ENCODE measurements around the gene OR6Q1. TPM values are rescaled to one million over a fixed set of nuclear protein-coding genes. Genes with fewer than 3 reads are reported as not detected.

OR6Q1 gene, protein sequence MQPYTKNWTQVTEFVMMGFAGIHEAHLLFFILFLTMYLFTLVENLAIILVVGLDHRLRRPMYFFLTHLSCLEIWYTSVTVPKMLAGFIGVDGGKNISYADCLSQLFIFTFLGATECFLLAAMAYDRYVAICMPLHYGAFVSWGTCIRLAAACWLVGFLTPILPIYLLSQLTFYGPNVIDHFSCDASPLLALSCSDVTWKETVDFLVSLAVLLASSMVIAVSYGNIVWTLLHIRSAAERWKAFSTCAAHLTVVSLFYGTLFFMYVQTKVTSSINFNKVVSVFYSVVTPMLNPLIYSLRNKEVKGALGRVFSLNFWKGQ
- not detected for total RNA-seq (2021; ENCODE audit: unreplicated experiment)
- not detected for polyA plus RNA-seq (2012; ENCODE audit: insufficient read length)
- not detected for Bru-seq, nascent RNA
- not detected for BruChase-seq, experiment 1, labeled RNA remaining after a 2-hour chase
- BruChase-seq, experiment 2, labeled RNA remaining after a 6-hour chase: not detected
- long read RNA-seq: 0 reads

DNA sequence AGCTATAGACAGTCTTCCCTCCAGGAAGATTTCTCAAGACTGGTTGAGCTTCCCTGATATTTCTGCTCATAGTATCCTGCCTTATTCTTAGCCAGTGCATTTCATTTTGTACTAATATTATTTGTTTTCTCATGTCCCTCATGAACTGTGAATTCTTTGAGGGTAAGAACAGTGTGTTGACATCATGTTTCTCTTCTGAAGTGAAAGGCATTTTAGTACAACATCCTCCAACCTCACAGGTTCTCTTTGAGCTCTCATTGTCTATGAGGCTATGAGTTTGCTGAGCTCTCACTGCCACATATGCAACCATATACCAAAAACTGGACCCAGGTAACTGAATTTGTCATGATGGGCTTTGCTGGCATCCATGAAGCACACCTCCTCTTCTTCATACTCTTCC, at the start of gene OR6Q1:
Gene OR6Q1, plus strand, starts transcription at position 301 of the 400 bp plus-strand sequence. Its CDS starts 0 bp downstream, at position 301.
- no peak within 1 kb of the TSS for H3K27ac ChIP-seq (ENCODE audit: low read length)
- ATAC-seq (no peak), DNase-seq (ENCODE audit: low read depth, low spot score) (no peak)
- POLR2A ChIA-PET: no interaction called here
- no peaks in the 10 kb centered on the region for H3K4me1 ChIP-seq (ENCODE audit: control insufficient read depth, insufficient read depth, low read length)
- CTCF ChIA-PET: no interaction called here
- H3K9me3 ChIP-seq (ENCODE audit: control insufficient read depth, insufficient read depth, low read depth, low read length): no peaks in the 10 kb centered on the region
- no peak within 1 kb of the TSS for H3K4me3 ChIP-seq (ENCODE audit: low read depth in 2 of 2, low read length in 2 of 2)
- BruUV-seq (replicated peaks): no TSS peak
- TF ChIP-seq TCF7L2 (IDR thresholded peaks at IDR 0.05; ENCODE audit: low read depth, low read length): no peak
- no peak for TF ChIP-seq POLR2AphosphoS5 (IDR thresholded peaks at IDR 0.05; ENCODE audit: low read depth, low read length)
- TF ChIP-seq, protein P1, sequence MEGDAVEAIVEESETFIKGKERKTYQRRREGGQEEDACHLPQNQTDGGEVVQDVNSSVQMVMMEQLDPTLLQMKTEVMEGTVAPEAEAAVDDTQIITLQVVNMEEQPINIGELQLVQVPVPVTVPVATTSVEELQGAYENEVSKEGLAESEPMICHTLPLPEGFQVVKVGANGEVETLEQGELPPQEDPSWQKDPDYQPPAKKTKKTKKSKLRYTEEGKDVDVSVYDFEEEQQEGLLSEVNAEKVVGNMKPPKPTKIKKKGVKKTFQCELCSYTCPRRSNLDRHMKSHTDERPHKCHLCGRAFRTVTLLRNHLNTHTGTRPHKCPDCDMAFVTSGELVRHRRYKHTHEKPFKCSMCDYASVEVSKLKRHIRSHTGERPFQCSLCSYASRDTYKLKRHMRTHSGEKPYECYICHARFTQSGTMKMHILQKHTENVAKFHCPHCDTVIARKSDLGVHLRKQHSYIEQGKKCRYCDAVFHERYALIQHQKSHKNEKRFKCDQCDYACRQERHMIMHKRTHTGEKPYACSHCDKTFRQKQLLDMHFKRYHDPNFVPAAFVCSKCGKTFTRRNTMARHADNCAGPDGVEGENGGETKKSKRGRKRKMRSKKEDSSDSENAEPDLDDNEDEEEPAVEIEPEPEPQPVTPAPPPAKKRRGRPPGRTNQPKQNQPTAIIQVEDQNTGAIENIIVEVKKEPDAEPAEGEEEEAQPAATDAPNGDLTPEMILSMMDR (IDR thresholded peaks at IDR 0.05): no peak
- TF ChIP-seq, protein P2, sequence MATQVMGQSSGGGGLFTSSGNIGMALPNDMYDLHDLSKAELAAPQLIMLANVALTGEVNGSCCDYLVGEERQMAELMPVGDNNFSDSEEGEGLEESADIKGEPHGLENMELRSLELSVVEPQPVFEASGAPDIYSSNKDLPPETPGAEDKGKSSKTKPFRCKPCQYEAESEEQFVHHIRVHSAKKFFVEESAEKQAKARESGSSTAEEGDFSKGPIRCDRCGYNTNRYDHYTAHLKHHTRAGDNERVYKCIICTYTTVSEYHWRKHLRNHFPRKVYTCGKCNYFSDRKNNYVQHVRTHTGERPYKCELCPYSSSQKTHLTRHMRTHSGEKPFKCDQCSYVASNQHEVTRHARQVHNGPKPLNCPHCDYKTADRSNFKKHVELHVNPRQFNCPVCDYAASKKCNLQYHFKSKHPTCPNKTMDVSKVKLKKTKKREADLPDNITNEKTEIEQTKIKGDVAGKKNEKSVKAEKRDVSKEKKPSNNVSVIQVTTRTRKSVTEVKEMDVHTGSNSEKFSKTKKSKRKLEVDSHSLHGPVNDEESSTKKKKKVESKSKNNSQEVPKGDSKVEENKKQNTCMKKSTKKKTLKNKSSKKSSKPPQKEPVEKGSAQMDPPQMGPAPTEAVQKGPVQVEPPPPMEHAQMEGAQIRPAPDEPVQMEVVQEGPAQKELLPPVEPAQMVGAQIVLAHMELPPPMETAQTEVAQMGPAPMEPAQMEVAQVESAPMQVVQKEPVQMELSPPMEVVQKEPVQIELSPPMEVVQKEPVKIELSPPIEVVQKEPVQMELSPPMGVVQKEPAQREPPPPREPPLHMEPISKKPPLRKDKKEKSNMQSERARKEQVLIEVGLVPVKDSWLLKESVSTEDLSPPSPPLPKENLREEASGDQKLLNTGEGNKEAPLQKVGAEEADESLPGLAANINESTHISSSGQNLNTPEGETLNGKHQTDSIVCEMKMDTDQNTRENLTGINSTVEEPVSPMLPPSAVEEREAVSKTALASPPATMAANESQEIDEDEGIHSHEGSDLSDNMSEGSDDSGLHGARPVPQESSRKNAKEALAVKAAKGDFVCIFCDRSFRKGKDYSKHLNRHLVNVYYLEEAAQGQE (IDR thresholded peaks at IDR 0.05; ENCODE audit: insufficient read depth in 1 of 2, low read depth in 2 of 2, low read length in 1 of 2): no peak
- in situ Hi-C loops (cut with HindIII; ENCODE audit: low pct_unique_long_range_greater_than_20kb, low sequenced_read_pairs): no loop called here
- intact Hi-C loops (cut with micrococcal nuclease; ENCODE audit: unreplicated experiment): no loop called here
- H3K36me3 ChIP-seq (ENCODE audit: control insufficient read depth, insufficient read depth, low read length): no peaks in the 10 kb centered on the region
- H3K27me3 ChIP-seq (ENCODE audit: control insufficient read depth, insufficient read depth, low read length): no peaks in the 10 kb centered on the region; the same call in 1 of the 2 replicates

DNA sequence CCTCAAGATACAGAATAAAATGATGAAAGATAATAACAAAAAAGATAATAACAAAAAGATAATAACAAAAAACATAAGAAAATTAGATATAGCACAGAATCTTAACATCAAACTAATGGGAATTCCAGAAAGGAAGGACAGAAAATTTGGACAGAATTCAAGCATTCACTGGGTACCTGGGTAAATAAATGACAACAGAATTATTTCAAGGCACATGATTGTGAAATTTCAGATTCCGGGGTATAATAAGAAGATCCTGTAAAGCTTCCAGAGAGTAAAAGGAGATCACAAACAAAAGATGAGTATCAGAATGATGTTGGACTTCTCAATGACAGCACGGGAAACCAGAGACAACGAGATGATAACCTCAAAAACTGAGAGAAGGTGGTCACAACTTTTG, 49.2 kb upstream of the OR6Q1 start:
- H3K27ac ChIP-seq (ENCODE audit: low read length): no peak overlapping the region
- ChIA-PET CTCF (no interaction called here), POLR2A (no interaction called here)
- no peaks in the 10 kb centered on the region for H3K9me3 ChIP-seq (ENCODE audit: control insufficient read depth, insufficient read depth, low read depth, low read length)
- no peak for DNase-seq (ENCODE audit: low read depth, low spot score)
- H3K36me3 ChIP-seq (ENCODE audit: control insufficient read depth, insufficient read depth, low read length): no peaks in the 10 kb centered on the region
- H3K4me1 ChIP-seq (ENCODE audit: control insufficient read depth, insufficient read depth, low read length): no peaks in the 10 kb centered on the region
- H3K27me3 ChIP-seq (ENCODE audit: control insufficient read depth, insufficient read depth, low read length): no peaks in the 10 kb centered on the region
- no peak for TF ChIP-seq POLR2AphosphoS5 (IDR thresholded peaks at IDR 0.05; ENCODE audit: low read depth, low read length)
- TF ChIP-seq, protein P2 (IDR thresholded peaks at IDR 0.05; ENCODE audit: insufficient read depth in 1 of 2, low read depth in 2 of 2, low read length in 1 of 2): no peak
- TF ChIP-seq SIN3A (IDR thresholded peaks at IDR 0.05; ENCODE audit: borderline replicate concordance, insufficient read depth, low read depth, low read length): no peak
- TF ChIP-seq, protein P1 (IDR thresholded peaks at IDR 0.05): no peak
- no peak for TF ChIP-seq TCF7L2 (IDR thresholded peaks at IDR 0.05; ENCODE audit: low read depth, low read length)
- intact Hi-C loops (cut with micrococcal nuclease; ENCODE audit: unreplicated experiment) (no loop called here), in situ Hi-C loops (cut with HindIII; ENCODE audit: low pct_unique_long_range_greater_than_20kb, low sequenced_read_pairs) (no loop called here)
- ATAC-seq: no peak
- H3K4me3 ChIP-seq (ENCODE audit: low read depth in 2 of 2, low read length in 2 of 2): no peak overlapping the region
- BruUV-seq (replicated peaks): no TSS peak

Data from Panc1 (cell line).